Measurements from ENCODE around the gene WDR62. TPM values are rescaled to one million over a fixed set of nuclear protein-coding genes. Genes with fewer than 3 reads are reported as not detected.
"Not testable (repeated sequence)": the region's sequence is repeated elsewhere in the genome, so short reads cannot be mapped to it uniquely, and the experiment has no call there.

The WDR62 gene
- total RNA-seq, 4 donors from 2014 or later: 1.1 to 15.7 (median 2.9) TPM

DNA sequence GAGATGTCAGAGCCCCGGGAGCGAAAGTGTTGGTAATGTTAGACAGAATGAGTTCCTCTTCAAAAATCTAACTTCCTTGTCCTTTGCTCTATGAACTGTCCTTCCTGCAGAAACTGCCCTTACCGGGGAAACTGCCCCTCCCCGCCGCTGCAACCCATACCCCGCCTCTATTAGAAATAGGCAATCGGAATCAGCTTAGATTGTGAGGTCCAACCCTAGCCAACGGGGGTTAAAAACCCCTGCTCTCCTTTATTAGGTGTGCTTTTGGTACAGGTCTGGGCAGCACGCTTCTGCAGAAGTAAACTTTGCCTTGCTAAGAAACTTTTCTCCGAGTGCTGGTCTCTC, 73.7 kb downstream of the WDR62 start:
- peak in 2 of 3 donors; percentile 77 to 78 for DNase-seq
- H3K4me1 ChIP-seq: peaks cover 0 to 5% (median 2%) of the 10 kb centered on the region in 4 donors
- H3K4me3 ChIP-seq: peak overlapping the region; percentile 52 to 60 (median 54)

DNA sequence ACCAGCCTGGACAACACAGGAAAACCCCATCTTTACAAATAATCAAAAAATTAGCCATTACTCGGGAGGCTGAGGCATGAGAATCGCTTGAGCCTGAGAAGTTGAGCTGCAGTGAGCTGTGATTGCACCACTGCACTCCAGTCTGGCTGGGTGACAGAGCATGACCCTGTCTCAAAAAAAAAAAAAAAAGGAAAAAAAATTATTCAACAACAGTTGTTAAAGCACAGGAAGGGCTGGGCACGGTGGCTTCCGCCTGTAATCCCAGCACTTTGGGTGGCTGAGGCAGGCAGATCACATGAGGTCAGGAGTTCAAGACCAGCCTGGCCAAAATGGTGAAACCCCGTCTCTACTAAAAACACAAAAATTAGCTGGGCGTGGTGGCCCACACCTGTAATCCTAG, 76.5 kb downstream of the WDR62 start:
- not testable (repeated sequence) for H3K9me3 ChIP-seq, H3K27me3 ChIP-seq, H3K27ac ChIP-seq, DNase-seq, H3K4me3 ChIP-seq, H3K36me3 ChIP-seq, H3K4me1 ChIP-seq

More for the DNA sequence above, 73.7 kb downstream of the WDR62 start:
- H3K27ac ChIP-seq: peak overlapping the region; percentile 82 to 92 (median 90)
- no peak for TF ChIP-seq POLR2A (IDR thresholded peaks at IDR 0.05)
- TF ChIP-seq, protein P1, sequence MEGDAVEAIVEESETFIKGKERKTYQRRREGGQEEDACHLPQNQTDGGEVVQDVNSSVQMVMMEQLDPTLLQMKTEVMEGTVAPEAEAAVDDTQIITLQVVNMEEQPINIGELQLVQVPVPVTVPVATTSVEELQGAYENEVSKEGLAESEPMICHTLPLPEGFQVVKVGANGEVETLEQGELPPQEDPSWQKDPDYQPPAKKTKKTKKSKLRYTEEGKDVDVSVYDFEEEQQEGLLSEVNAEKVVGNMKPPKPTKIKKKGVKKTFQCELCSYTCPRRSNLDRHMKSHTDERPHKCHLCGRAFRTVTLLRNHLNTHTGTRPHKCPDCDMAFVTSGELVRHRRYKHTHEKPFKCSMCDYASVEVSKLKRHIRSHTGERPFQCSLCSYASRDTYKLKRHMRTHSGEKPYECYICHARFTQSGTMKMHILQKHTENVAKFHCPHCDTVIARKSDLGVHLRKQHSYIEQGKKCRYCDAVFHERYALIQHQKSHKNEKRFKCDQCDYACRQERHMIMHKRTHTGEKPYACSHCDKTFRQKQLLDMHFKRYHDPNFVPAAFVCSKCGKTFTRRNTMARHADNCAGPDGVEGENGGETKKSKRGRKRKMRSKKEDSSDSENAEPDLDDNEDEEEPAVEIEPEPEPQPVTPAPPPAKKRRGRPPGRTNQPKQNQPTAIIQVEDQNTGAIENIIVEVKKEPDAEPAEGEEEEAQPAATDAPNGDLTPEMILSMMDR (IDR thresholded peaks at IDR 0.05): no peak
- peaks cover 0 to 26% (median 0%) of the 10 kb centered on the region in 3 donors for H3K36me3 ChIP-seq
- H3K9me3 ChIP-seq: no peaks in the 10 kb centered on the region
- no peaks in the 10 kb centered on the region for H3K27me3 ChIP-seq

DNA sequence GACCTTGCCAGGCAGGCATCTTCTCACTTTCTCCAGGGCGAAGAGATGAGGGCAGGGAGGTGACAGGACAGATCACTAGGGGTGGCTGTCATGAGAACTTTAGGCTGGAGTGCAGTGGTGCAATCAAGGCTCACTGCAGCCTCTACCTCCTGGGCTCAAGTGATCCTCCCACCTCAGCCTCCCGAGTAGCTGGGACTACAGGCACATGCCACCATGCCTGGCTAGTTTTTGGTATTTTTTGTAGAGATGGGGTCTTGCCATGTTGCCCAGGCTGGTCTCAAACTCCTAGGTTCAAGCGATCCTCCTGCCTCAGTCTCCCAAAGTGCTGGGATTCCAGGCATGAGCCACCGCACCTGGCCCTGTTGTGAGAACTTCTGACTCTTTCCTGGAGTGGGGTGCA, 80.2 kb downstream of the WDR62 start:
- H3K27ac ChIP-seq, H3K36me3 ChIP-seq, H3K4me1 ChIP-seq, H3K9me3 ChIP-seq, H3K4me3 ChIP-seq, DNase-seq, H3K27me3 ChIP-seq: not testable (repeated sequence)

DNA sequence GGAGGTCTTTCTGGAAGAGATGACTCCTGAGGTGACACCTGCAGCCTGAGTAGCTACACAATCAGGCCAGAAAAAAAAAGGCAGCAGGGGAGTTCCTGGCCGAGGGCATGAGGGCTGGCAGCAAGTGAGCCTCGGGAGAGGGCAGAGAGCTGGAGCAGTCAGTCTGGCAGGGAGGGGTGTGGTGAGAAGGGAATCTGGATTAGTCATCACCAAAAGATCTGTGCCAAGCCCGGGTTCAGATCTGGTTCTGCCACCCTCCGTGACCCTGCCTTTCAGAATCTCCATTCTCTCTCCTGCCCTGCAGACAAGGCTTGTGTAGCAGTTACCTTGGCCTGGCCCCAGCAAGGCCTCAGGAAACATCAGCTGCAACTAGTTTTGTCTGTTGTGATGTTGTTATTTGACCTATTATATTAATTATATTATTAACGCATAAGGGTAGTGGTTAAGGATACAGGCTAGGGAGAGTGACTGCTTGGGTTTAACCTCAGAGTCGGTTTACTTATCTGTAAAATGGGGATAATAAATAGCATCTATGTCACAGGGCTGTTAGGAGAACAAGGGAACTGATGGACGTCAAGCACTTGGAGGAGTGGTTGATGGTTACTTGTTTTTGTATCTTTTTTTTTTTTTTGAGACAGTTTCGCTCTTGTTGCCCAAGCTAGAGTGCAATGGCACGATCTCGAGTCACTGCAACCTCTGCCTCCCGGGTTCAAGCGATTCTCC, 82.4 kb downstream of the WDR62 start:
- Histone ChIP-seq H3K4me1 (peaks cover 0 to 17% (median 5%) of the 10 kb centered on the region in 4 donors), H3K27ac (peak overlapping the region in 3 of 4 donors; percentile 53 to 78 (median 66)), H3K4me3 (peak overlapping the region in 1 of 4 donors; percentile 1), H3K9me3 (no peaks in the 10 kb centered on the region), H3K27me3 (no peaks in the 10 kb centered on the region), H3K36me3 (peaks cover 0 to 6% (median 0%) of the 10 kb centered on the region in 3 donors)
- DNase-seq: peak in 2 of 3 donors; percentile 75 to 79
- peak; percentile 42 to 46 for TF ChIP-seq POLR2A (IDR thresholded peaks at IDR 0.05)
- TF ChIP-seq, protein P1 (IDR thresholded peaks at IDR 0.05): no peak

DNA sequence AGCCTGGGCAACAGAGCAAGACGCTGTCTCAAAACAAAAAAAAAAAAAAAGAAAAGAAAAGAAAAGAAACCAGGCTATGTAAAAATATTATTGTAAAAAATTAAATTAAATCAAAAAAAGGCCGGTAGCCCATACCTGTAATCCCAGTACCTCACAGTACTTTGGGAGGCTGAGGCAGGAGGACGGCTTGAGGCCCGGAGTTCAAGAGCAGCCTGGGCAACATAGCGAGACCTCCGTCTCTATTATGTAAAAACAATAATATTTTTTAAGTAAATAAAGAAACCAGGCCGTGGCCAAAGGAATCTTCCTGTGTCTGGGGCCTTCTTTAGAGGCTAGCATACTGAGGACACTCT, 84.4 kb downstream of the WDR62 start:
- Histone ChIP-seq H3K27ac (peak overlapping the region; percentile 93 to 99 (median 97)), H3K4me1 (peaks cover 0 to 18% (median 5%) of the 10 kb centered on the region in 4 donors), H3K4me3 (peak overlapping the region; percentile 69 to 86 (median 82)), H3K27me3 (no peaks in the 10 kb centered on the region), H3K36me3 (peaks cover 0 to 25% (median 0%) of the 10 kb centered on the region in 3 donors), H3K9me3 (no peaks in the 10 kb centered on the region)
- no peak for DNase-seq
- TF ChIP-seq POLR2A (IDR thresholded peaks at IDR 0.05): no peak
- TF ChIP-seq, protein P1 (IDR thresholded peaks at IDR 0.05): no peak

DNA sequence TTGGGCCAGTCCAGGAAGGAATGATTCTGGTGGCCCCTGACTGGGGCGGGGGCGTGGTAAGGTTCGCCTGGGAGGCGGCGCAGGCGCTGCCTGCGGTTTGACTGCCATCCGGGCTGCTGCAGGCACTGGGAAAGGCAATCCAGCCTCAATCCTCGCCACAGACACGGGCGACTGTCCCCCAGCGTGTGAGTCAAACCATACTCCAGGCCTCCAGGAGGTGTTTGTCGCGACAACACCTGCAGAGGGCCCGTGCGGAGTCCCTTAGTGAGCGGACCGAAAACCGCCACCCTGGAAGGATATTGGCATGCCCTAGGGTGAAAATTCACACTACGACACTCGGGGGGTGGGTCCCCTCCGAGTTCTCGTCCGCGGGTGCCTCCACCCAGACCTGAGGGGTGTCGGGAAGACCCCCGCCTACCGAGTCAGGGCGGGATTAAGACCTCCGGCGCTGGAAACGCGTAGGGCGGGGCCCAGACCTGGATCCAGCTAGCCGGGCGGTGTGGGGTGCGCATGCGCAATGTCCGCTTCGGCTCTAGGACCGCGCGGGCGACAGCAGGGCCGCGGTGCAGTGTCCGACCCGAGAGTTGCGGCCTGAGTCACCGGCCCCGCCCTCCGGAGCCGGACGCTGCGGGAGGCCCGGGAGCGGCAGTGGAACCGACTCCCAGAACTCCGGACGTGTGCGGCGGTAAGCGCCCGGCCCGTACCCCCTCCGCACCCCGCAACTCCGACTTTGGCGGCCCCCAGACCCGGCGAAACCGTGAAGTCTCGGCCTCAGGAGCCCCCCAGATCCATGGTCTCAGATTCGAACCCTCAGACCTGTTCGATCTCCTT, 85.0 kb downstream of the WDR62 start, which contains the start of gene CAPNS1:
Gene CAPNS1 (plus strand): TSS at position 594 of the 831 bp plus-strand sequence. CDS start 946 bp downstream, outside the sequence.
- peak; percentile 96 to 98 for TF ChIP-seq POLR2A (IDR thresholded peaks at IDR 0.05)
- TF ChIP-seq, protein P1 (IDR thresholded peaks at IDR 0.05): peak in 2 of 6 experiments; percentile 9 to 23
- H3K4me1 ChIP-seq: peaks cover 0 to 18% (median 5%) of the 10 kb centered on the region in 4 donors
- peaks cover 0 to 31% (median 0%) of the 10 kb centered on the region in 3 donors for H3K36me3 ChIP-seq
- H3K4me3 ChIP-seq: peak within 1 kb of the TSS; percentile 69 to 86 (median 82)
- no peaks in the 10 kb centered on the region for H3K27me3 ChIP-seq
- no peaks in the 10 kb centered on the region for H3K9me3 ChIP-seq
- peak within 1 kb of the TSS; percentile 93 to 99 (median 97) for H3K27ac ChIP-seq
- DNase-seq: peak; percentile 92 to 98 (median 98)

Data from Peyer's patch (tissue), 4 donors.